CD14-positive monocyte (primary cell): ENCODE measurements around the gene CACNA1B. TPM values are rescaled to one million over a fixed set of nuclear protein-coding genes. Genes with fewer than 3 reads are reported as not detected.

ENCODE experiments used
- DNase-seq, 3 donors: peaks; one replicate each; pipeline ENCODE4 v3.0.0-alpha.2; 2011 to 2022
- H2AFZ ChIP-seq: 2 replicates; pipeline ENCODE4 v1.6.0; 2012; ENCODE audit warnings: mild to moderate bottlenecking, low read depth, low read length, inconsistent platforms; ENCODE audit not compliant: insufficient read depth, poor library complexity, severe bottlenecking
- H3K27ac ChIP-seq, 2 donors: 1 replicate in 1 of 2; 2 replicates in 1 of 2; pipeline ENCODE4 v1.5.1; 2012 to 2013; ENCODE audit warnings: low read length in 2 of 2, control low read depth in 1 of 2, inconsistent platforms in 1 of 2, low read depth in 1 of 2, mild to moderate bottlenecking in 1 of 2
- H3K27me3 ChIP-seq, 2 donors: one replicate each; pipeline versions ENCODE4 v1.6.0 to v1.6.1; 2011 to 2013; ENCODE audit warnings: low read length in 2 of 2; ENCODE audit not compliant: control insufficient read depth in 2 of 2, insufficient read depth in 2 of 2
- H3K36me3 ChIP-seq, 2 donors: replicated peaks in 1 of 2; 1 replicate in 1 of 2; 2 replicates in 1 of 2; pipeline versions ENCODE4 v1.5.1 to v1.6.1; 2012 to 2013; ENCODE audit warnings: low read length in 2 of 2, control low read depth in 1 of 2, inconsistent platforms in 1 of 2, mild to moderate bottlenecking in 1 of 2; ENCODE audit not compliant: insufficient read depth in 2 of 2, control insufficient read depth in 1 of 2
- H3K4me1 ChIP-seq, 2 donors: 1 replicate in 1 of 2; 2 replicates in 1 of 2; pipeline versions ENCODE4 v1.5.1 to v1.6.1; 2012 to 2013; ENCODE audit warnings: low read length in 2 of 2, control low read depth in 1 of 2, inconsistent platforms in 1 of 2, mild to moderate bottlenecking in 1 of 2, moderate library complexity in 1 of 2; ENCODE audit not compliant: insufficient read depth in 2 of 2, control insufficient read depth in 1 of 2
- H3K4me2 ChIP-seq: replicated peaks from 2 replicates; pipeline ENCODE3; 2012; ENCODE audit warnings: low read length, moderate library complexity, mild to moderate bottlenecking; ENCODE audit not compliant: poor library complexity, severe bottlenecking; ENCODE audit errors: extremely low read depth
- H3K4me3 ChIP-seq, 3 experiments: fragments of 200-600 bp in 1 of 3; sonication (generic) in 1 of 3; replicated peaks in 1 of 3; 1 replicate in 2 of 3; 2 replicates in 1 of 3; pipeline ENCODE4 v1.5.1; 2011 to 2013; ENCODE audit warnings: low read length in 3 of 3, mild to moderate bottlenecking in 3 of 3, control low read depth in 2 of 3, low read depth in 2 of 3, inconsistent platforms in 1 of 3, moderate library complexity in 1 of 3
- H3K79me2 ChIP-seq: 2 replicates; pipeline ENCODE4 v1.6.0; 2012; ENCODE audit warnings: mild to moderate bottlenecking, control low read depth, inconsistent platforms, low read length, moderate library complexity; ENCODE audit not compliant: insufficient read depth
- H3K9ac ChIP-seq: 2 replicates; pipeline ENCODE4 v1.6.0; 2017; ENCODE audit warnings: low read length, mild to moderate bottlenecking; ENCODE audit not compliant: insufficient read depth, poor library complexity, severe bottlenecking
- H3K9me3 ChIP-seq, 2 donors: replicated peaks in 1 of 2; 1 replicate in 1 of 2; 2 replicates in 1 of 2; pipeline versions ENCODE4 v1.5.1 to v1.6.1; 2012 to 2013; ENCODE audit warnings: low read length in 2 of 2, control low read depth in 1 of 2; ENCODE audit not compliant: control insufficient read depth in 1 of 2, insufficient read depth in 1 of 2
- H4K20me1 ChIP-seq: 2 replicates; pipeline ENCODE4 v1.6.0; 2012; ENCODE audit warnings: mild to moderate bottlenecking, low read length, control low read depth, moderate library complexity; ENCODE audit not compliant: insufficient read depth
- H3K27ac Mint-ChIP-seq, 7 donors: one replicate each; pipeline ENCODE4 v1.8.0; 2020; ENCODE audit warnings: mild to moderate bottlenecking in 7 of 7, mixed read lengths in 7 of 7, moderate library complexity in 6 of 7, inconsistent platforms in 2 of 7
- H3K27me3 Mint-ChIP-seq, 3 donors: one replicate each; pipeline ENCODE4 v1.8.0; 2021 to 2022; ENCODE audit warnings: low read depth in 3 of 3, mild to moderate bottlenecking in 3 of 3, mixed read lengths in 3 of 3, moderate library complexity in 3 of 3, inconsistent platforms in 1 of 3
- H3K36me3 Mint-ChIP-seq, 2 donors: one replicate each; pipeline ENCODE4 v1.8.0; 2020; ENCODE audit warnings: mixed read lengths in 2 of 2, inconsistent platforms in 1 of 2, mild to moderate bottlenecking in 1 of 2
- H3K4me1 Mint-ChIP-seq: one replicate; pipeline ENCODE4 v1.8.0; 2020; ENCODE audit warnings: mild to moderate bottlenecking, mixed read lengths
- H3K4me3 Mint-ChIP-seq, 2 donors: one replicate each; pipeline ENCODE4 v1.8.0; 2020; ENCODE audit warnings: mild to moderate bottlenecking in 2 of 2, mixed read lengths in 2 of 2, moderate library complexity in 1 of 2
- H3K9me3 Mint-ChIP-seq, 7 donors: one replicate each; pipeline ENCODE4 v1.8.0; 2020 to 2022; ENCODE audit warnings: mixed read lengths in 7 of 7, mild to moderate bottlenecking in 6 of 7, moderate library complexity in 6 of 7, inconsistent platforms in 2 of 7
- WGBS: methylation state at CpG from one replicate; pipeline ENCODE4 v1.1.5; 2013; ENCODE audit warnings: missing lambda C conversion rate; ENCODE audit not compliant: insufficient coverage; 5-methylcytosine and 5-hydroxymethylcytosine counted together
- intact Hi-C, 2 donors: fragments of 100-400 bp; cut with micrococcal nuclease; formaldehyde crosslinking; loops; one replicate each; pipeline versions ENCODE4 v1.15.0 to v1.15.1; 2023
- polyA plus RNA-seq, 3 donors: library from polyadenylated mRNA; depleted of rRNA in 1 of 3; unstranded in 2 of 3; stranded (reverse) in 1 of 3; fragments of 300-500 nt in 2 of 3; fragments of >200 nt in 1 of 3; fragmentation: Illumina TruSeq in 2 of 3; gene quantifications; 1 replicate in 2 of 3; 2 replicates in 1 of 3; pipeline ENCODE4 v1.2.3, GENCODE V29; 2012 to 2021
- TF ChIP-seq, protein P1 (sequence below): fragments of 200-600 bp; IDR thresholded peaks from one replicate; pipeline ENCODE4 v1.8.0; 2022; ENCODE audit warnings: antibody characterized with exemption, mild to moderate bottlenecking

The CACNA1B gene
- polyA plus RNA-seq, 3 donors = not detected

GRCh38 chr9:138009016-138009802, 131.6 kb downstream of the CACNA1B start:
- no peak overlapping the region for H2AFZ ChIP-seq
- Mint-ChIP-seq H3K27me3 (peaks cover 0 to 21% (median 1%) of the 10 kb centered on the region in 3 donors), H3K4me3 (no peak overlapping the region), H3K27ac (peak overlapping the region in 2 of 7 donors; percentile 19 to 36), H3K4me1 (no peaks in the 10 kb centered on the region), H3K36me3 (no peaks in the 10 kb centered on the region), H3K9me3 (no peaks in the 10 kb centered on the region)
- intact Hi-C loops = no loop called here
- no peak overlapping the region for H3K4me3 ChIP-seq
- no peak overlapping the region for H3K9ac ChIP-seq
- 88% methylated on average over 17 of the region's 17 CpGs for WGBS
- H3K4me2 ChIP-seq = no peak overlapping the region
- no peaks in the 10 kb centered on the region for H3K4me1 ChIP-seq
- no peak overlapping the region for H3K27ac ChIP-seq
- no peaks in the 10 kb centered on the region for H3K79me2 ChIP-seq
- H4K20me1 ChIP-seq = no peaks in the 10 kb centered on the region
- no peaks in the 10 kb centered on the region for H3K36me3 ChIP-seq
- no peaks in the 10 kb centered on the region for H3K9me3 ChIP-seq
- DNase-seq = no peak
- TF ChIP-seq, protein P1, sequence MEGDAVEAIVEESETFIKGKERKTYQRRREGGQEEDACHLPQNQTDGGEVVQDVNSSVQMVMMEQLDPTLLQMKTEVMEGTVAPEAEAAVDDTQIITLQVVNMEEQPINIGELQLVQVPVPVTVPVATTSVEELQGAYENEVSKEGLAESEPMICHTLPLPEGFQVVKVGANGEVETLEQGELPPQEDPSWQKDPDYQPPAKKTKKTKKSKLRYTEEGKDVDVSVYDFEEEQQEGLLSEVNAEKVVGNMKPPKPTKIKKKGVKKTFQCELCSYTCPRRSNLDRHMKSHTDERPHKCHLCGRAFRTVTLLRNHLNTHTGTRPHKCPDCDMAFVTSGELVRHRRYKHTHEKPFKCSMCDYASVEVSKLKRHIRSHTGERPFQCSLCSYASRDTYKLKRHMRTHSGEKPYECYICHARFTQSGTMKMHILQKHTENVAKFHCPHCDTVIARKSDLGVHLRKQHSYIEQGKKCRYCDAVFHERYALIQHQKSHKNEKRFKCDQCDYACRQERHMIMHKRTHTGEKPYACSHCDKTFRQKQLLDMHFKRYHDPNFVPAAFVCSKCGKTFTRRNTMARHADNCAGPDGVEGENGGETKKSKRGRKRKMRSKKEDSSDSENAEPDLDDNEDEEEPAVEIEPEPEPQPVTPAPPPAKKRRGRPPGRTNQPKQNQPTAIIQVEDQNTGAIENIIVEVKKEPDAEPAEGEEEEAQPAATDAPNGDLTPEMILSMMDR = no peak
- H3K27me3 ChIP-seq = no peaks in the 10 kb centered on the region

- H3K27ac ChIP-seq = no peak overlapping the region
- no peaks in the 10 kb centered on the region for H4K20me1 ChIP-seq
- WGBS = 93% methylated on average over 15 of the region's 16 CpGs
- no peaks in the 10 kb centered on the region for H3K9me3 ChIP-seq
- intact Hi-C loops = no loop called here
- Mint-ChIP-seq H3K27ac (peak overlapping the region in 1 of 7 donors; percentile 36), H3K4me3 (no peak overlapping the region), H3K4me1 (no peaks in the 10 kb centered on the region), H3K36me3 (no peaks in the 10 kb centered on the region), H3K9me3 (no peaks in the 10 kb centered on the region), H3K27me3 (peaks cover 0 to 21% (median 1%) of the 10 kb centered on the region in 3 donors)
- H3K9ac ChIP-seq = no peak overlapping the region
- H3K27me3 ChIP-seq = no peaks in the 10 kb centered on the region
- no peaks in the 10 kb centered on the region for H3K4me1 ChIP-seq
- no peaks in the 10 kb centered on the region for H3K79me2 ChIP-seq
- no peak overlapping the region for H3K4me3 ChIP-seq
- TF ChIP-seq, protein P1 = no peak
- no peak overlapping the region for H3K4me2 ChIP-seq
- no peaks in the 10 kb centered on the region for H3K36me3 ChIP-seq
- no peak for DNase-seq
- H2AFZ ChIP-seq = no peak overlapping the region
Measured at GRCh38 chr9:138009803-138010690, 132.5 kb downstream of the CACNA1B start.
